Skeletal muscle cell (primary cell): ENCODE measurements around the gene UTP3.
"Not testable (repeated sequence)": the region's sequence is repeated elsewhere in the genome, so short reads cannot be mapped to it uniquely, and the experiment has no call there.

Experiments
- DNase-seq: peaks from one replicate; pipeline ENCODE4 v3.0.0-alpha.2; 2010; ENCODE audit warnings: low read depth
- H3K4me3 ChIP-seq: 2 replicates; pipeline ENCODE4 v1.5.1; 2011; ENCODE audit warnings: low read depth, mild to moderate bottlenecking, control low read depth, low read length, moderate library complexity

UTP3 gene

DNA sequence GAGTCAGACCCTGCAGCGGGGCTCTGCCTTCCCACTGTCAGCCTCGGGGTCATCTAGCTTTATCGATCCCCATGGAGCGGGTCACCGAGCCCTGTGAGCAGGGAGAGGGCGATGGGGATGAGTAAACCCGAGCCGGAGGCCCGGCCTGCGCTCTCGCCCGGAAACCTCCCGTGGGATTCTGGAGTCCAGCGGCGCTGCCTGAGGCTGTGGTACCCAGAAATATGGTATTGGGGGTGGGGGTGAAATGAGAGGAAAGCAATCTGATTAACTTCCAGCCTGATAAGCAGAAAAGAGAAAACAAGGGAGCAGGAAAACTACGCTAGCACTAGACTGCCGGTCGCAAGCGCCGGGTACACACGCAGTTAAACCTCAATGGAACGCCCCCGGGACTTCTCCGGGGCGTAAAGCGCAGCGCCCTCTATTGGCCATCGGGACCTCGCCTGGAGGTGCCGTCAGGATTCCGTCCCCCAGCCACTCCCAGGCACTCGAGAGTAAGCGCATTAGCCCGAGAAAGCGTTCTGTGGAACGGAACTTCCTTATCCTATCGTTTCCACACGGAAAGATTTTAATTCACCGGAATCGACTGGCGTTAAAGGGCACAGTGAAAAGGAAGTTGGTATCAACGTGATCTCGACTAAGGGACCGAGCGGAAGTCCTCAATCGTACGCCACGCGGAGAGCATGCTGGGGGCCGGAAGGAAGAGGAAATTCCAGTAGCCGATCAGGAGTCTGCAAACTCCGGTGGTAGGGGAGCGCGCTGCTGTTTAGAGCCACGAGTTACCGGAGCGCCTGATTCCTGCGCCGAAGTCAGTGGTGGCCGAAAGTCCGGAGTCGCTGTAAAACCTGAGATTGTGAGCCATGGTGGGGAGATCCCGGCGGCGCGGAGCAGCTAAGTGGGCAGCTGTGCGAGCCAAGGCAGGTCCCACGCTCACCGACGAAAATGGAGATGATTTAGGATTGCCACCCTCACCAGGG is at the start of gene UTP3:
TSS of gene UTP3 (plus strand) at position 712 of the 974 bp plus-strand sequence. CDS start at position 858, 146 bp downstream.
- peak within 1 kb of the TSS; percentile 100 for H3K4me3 ChIP-seq
- DNase-seq = peak; percentile 97

DNA sequence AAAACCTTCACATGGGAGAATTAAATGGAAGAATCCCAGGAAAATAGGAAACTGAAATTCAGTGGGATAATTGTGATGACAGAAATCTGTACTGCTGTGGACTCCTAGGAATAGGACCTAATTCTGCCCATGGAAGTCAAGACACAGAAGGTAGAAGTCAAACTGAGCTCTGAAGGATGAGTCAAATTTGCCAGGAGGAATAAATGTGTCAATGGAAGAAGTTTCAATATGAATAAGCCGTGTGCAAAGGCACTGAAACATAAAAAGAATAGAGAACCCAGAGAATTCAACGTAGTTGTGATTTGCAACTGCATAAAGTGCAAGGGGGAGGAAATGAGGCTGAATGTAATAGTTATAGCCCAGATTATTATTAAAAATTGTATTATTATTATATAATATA is 48.1 kb upstream of the UTP3 start:
- no peak for DNase-seq

DNA sequence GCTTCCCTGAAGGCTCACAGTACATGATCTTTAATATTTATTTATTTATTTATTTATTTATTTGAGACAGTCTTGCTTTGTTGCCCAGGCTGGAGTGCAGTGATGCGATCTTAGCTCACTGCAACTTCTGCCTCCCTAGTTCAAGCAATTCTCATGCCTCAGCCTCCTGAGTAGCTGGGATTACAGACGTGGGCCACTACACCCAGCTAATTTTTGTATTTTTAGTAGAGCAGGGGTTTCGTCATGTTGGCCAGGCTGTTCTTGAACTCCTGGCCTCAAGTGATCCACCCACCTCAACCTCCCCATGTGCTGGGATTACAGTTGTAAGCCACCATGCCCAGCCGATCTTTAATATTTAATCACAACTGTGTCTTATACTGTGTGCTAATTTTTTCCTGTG is 37.6 kb upstream of the UTP3 start:
- H3K4me3 ChIP-seq, DNase-seq: not testable (repeated sequence)

More for the DNA sequence above, 48.1 kb upstream of the UTP3 start:
- no peak overlapping the region for H3K4me3 ChIP-seq

DNA sequence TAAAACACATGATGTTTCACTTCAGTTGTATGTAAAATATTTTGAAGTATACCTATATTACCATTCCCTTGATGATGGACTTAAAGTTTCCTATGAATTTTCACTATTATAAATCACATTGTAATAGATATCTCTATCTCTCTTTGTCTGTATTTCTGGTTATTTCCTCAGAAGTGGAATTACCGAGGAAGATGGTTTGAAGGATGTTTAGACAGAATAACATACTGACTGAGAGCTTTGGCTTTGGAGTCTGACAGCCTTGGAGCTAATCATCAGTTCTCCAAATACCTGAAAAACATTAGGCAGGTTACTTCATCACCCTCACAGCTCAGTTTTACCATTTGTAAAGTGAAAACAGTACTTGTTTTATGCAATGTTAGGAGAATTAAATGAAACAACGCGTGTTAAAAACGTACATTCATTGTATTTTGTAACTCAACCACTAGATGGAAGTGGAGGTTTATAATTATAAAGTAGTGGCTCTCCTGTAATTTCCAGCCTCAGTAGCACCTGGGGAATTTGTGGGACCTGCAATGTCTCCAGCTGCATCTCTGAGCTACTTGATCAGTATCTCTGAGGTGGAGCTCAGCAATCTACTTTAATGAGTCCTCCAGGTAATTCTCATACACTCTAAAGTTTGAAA is 36.3 kb upstream of the UTP3 start:
- no peak for DNase-seq
- H3K4me3 ChIP-seq = no peak overlapping the region

- H3K4me3 ChIP-seq = no peak overlapping the region
- DNase-seq = no peak
Measured at GRCh38 chr4:70654605-70655011, 33.7 kb upstream of the UTP3 start.

DNA sequence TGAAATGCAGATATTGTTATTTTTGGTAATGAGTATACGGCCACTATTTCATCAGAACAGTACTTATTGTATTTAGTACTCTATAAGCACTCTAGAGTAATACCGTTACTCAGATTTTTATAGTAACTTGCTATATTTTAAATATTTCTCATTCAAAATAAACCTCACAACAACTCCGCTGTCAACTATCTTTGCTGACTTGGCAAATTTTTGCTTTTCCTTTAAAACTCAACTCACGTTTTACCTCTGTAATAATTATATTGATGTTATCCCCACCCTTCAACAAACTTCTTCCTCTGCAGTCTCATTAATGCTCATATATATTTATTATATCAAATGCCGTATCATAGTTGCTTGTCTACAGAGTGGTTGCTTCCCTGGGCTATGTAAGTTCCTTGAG is 31.0 kb upstream of the UTP3 start:
- no peak for DNase-seq
- no peak overlapping the region for H3K4me3 ChIP-seq

DNA sequence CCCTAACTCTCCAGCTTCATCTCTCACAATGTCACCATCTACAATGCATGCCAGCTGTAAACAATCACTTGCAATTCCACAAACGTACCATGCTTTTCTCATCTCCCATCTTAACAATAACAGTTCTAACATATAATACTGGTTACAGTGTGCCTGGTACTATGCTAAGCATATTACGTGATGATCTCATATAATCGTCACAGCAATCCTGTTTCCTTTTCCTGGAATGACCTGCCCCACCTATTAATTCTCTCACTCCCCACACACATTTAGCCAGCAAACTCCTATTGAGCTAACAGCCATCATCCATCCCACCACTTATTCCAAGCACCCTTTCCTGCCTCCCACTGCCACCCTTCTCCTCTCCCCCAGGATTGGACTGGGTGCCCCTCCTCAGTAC is 29.9 kb upstream of the UTP3 start:
- H3K4me3 ChIP-seq = no peak overlapping the region
- no peak for DNase-seq

- no peak for DNase-seq
- H3K4me3 ChIP-seq = no peak overlapping the region
Measured at GRCh38 chr4:70660106-70660505, 28.2 kb upstream of the UTP3 start.

GRCh38 chr4:70661309-70661922 is 26.9 kb upstream of the UTP3 start:
- not testable (repeated sequence) for DNase-seq, H3K4me3 ChIP-seq

GRCh38 chr4:70666369-70666768 is 22.0 kb upstream of the UTP3 start, which contains the start of gene JCHAIN:
Gene JCHAIN, minus strand, starts transcription at chr4:70666508. Its CDS starts 18 bp downstream, at chr4:70666490.
- no peak for DNase-seq
- H3K4me3 ChIP-seq = no peak within 1 kb of the TSS

- DNase-seq = no peak
- H3K4me3 ChIP-seq = no peak overlapping the region
Measured at GRCh38 chr4:70667740-70668535, 20.4 kb upstream of the UTP3 start.

DNA sequence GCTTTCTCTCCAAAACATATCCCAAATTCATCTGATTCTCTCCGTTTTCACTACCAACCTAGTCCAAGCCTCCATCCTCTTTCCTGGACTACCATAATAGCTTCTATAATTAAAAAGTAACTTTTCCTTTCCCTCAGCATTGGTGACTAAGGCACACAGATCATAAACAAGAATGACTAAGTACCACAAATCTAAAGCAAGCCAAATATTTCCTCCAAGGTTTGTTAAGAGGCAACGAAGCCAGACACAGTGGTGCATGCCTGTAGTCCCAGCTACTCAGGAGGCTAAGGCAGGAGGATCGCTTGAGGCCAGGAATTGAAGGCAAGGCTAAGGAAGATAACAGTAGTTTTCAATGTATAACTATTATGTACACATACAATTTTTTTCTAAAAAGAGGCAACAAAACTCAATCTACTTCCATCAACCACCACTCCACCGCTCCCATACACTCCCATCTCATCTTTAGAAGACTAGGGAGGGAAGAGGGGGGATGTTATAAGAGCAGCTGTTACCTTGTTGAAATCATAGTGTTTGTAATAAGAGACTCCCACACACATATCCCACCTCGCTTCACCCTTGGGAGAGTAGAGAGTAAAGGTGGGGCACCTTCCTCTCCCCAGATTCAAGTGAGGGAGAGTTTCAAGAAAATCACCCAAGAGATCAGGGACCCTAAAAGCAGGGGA is 17.9 kb upstream of the UTP3 start:
- no peak overlapping the region for H3K4me3 ChIP-seq
- DNase-seq = no peak

GRCh38 chr4:70671091-70671490 is 17.2 kb upstream of the UTP3 start:
- H3K4me3 ChIP-seq = no peak overlapping the region
- no peak for DNase-seq

- DNase-seq = no peak
- H3K4me3 ChIP-seq = no peak overlapping the region
Measured at GRCh38 chr4:70674191-70674590, 14.1 kb upstream of the UTP3 start.

GRCh38 chr4:70674731-70675130 is 13.6 kb upstream of the UTP3 start:
- H3K4me3 ChIP-seq = no peak overlapping the region
- no peak for DNase-seq

DNA sequence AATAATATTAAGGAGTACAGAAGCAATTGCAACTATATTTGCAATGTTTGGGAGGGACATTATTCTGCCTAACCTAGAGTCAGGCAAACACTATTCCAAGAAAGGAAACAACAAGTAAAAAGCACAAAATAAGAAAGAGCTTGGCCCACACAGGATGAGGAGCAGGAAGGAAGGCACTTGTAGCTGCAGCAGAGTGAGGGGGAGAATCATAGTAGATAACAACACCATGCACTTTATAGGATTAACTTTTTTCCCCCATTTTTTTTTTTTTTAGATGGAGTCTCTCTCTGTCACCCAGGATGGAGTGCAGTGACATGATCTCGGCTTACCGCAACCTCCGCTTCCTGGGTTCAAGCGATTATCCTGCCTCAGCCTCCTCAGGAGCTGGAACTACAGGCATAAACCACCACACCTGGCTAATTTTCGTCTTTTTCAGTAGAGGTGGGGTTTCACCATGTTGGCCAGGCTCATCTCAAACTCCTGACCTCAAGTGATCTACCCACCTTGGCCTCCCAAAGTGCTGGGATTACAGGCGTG is 11.7 kb upstream of the UTP3 start:
- no peak for DNase-seq
- no peak overlapping the region for H3K4me3 ChIP-seq

DNA sequence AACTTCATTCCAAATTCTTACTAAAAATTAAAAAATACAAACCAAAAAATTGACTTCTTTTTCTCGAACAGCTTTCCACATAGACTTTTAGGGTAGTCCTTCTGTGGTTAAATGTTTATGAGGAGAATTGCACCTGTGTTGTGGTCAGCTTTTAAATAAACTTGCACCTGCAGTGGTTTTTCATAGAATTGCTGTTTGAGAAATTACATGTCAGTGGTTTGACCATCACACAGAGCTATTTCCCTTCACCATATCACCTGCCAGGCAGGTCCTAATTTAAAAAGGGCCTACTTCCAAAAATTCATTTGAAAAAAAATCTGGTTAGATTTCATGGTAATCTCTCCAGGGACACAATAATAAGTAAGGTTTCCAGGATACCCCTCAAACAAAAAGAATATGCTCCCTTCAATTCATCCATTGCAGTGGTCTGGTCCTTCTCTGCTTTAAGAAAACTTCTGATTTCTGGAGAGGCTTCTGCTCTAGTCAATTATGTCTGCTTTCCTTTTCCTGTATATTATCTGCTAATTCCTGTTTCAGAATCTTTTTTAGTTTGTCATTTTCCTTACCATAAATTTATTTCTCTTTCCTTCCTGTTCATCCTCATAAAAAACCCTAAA is 9.8 kb upstream of the UTP3 start:
- no peak for DNase-seq
- no peak overlapping the region for H3K4me3 ChIP-seq

- no peak for DNase-seq
- H3K4me3 ChIP-seq = no peak overlapping the region
Measured at GRCh38 chr4:70680934-70681333, 7.4 kb upstream of the UTP3 start.
